HG03045 (cell line): Measurements from ENCODE around the gene DIABLO.
"Not testable (repeated sequence)": the region's sequence is repeated elsewhere in the genome, so short reads cannot be mapped to it uniquely, and the experiment has no call there.

ENCODE experiments used
- ATAC-seq: cut with Tn5 transposase; IDR thresholded peaks from one replicate; pipeline ENCODE4 v1.9.1; 2021; ENCODE audit warnings: mild to moderate bottlenecking, moderate library complexity; ENCODE audit not compliant: unreplicated experiment

The DIABLO gene

GRCh38 chr12:122225683-122226365 lies at the start of gene DIABLO:
TSS of gene DIABLO (minus strand) at chr12:122226052. CDS start at chr12:122226014, 38 bp downstream.
- peak; percentile 89 for ATAC-seq

DNA sequence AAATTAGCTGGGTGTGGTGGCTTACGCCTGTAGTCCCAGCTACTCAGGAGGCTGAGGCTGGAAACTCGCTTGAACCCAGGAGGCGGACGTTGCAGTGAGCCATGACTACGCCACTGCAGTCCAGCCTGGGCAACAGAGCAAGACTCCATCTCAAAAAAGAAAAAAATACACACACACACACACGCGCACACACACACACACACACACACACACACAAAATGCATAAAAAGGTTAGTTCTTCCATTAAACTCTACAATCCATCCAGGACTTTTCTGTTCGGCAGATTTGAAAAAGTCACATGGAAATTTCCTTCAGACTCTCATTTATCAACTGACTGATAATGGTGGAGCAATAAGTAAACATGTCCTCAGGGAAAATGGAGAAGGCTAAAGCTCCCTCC lies 49.6 kb upstream of the DIABLO start:
- ATAC-seq: no peak

DNA sequence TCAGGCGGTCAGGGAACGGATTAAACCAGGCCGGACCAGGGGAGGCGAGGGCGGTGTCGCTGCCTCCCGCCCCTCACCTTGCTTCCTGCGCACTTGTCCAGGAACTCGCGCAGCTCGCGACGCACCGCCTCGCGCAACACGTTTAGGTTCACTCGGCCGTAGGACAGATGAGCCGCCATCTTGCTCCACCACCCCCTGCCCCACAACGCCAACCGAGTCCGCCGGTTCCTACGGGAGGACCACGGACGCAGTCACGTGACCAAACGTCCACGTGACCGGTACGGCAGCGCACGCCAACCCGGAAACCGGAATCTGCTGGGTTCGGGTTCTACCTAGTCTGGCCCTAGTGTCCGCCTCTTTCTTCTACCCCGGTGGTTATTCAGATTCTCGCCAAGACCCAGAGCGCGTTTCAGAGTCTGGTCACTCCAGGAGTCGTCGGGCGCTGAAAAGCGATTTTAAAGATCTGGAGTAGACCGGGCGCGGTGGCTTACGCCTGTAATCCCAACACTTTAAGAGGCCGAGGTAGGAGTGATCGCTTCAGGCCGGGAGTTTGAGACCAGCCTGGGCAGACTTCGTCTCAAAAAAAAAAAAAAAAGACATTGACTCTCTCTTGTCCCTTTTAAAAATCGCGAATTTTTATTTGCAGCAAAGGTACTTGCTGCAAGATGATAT lies 40.5 kb upstream of the DIABLO start, which contains the start of gene VPS33A:
Gene VPS33A, minus strand, starts transcription at position 265 of the 672 bp plus-strand sequence. Its CDS starts 86 bp downstream, at position 179.
- peak; percentile 87 for ATAC-seq

DNA sequence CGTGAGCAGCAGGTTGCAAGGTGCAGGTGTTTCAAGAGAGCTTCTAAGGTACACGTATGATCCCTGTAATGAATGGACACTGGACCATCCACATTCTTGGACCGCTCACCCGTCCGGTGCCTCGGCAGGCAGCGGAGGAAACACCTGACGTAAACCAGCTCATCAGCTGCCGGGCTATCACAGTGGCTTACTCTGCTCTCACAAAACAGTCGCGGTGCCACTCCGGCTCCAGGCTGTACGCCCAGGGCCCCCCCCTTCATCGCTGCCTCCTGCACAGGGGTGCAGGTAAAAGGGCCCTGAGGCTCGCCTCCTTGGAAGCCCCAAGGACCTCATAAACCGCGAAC lies 40.0 kb upstream of the DIABLO start:
- ATAC-seq: peak; percentile 26

GRCh38 chr12:122265476-122265875 lies 39.6 kb upstream of the DIABLO start:
- ATAC-seq: peak; percentile 8

- not testable (repeated sequence) for ATAC-seq
Measured at GRCh38 chr12:122260735-122261134, 34.9 kb upstream of the DIABLO start.

DNA sequence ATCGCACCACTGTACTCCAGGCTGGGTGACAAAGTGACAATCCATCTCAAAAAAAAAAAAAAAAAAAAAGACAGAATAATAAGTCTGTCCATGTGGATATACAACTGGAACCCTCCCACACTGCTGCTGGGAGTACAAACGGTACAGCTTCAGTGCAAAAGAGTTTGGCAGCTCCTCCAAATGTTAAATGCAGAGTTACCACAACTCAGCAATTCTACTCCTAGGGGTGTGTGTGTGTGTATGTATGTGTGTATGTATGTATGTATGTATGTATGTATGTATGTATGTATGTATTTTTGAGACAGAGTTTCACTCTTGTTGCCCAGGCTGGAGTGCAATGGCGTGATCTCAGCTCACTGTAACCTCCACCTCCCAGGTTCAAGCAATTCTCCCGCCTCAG lies 33.1 kb upstream of the DIABLO start:
- not testable (repeated sequence) for ATAC-seq

- ATAC-seq: not testable (repeated sequence)
Measured at GRCh38 chr12:122258462-122258861, 32.6 kb upstream of the DIABLO start.

DNA sequence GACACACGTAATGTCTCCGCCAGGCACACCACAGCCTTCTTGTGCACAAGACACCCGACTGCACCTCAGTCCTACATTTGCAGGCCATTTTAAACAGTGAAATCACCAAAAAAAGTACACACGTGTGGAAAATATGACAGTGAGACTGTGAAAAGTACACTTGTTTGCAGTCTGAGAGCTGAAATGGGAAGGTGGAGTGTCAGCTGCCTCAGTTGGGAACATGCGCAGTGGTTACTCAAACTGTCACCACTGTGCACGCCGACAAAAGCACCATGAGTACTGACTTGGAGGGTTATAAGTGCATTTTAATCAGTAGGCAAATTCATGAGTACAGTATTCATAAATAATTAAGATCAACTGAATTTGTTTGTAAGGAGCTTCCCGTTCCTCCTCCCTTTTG lies 24.7 kb upstream of the DIABLO start:
- ATAC-seq: no peak

DNA sequence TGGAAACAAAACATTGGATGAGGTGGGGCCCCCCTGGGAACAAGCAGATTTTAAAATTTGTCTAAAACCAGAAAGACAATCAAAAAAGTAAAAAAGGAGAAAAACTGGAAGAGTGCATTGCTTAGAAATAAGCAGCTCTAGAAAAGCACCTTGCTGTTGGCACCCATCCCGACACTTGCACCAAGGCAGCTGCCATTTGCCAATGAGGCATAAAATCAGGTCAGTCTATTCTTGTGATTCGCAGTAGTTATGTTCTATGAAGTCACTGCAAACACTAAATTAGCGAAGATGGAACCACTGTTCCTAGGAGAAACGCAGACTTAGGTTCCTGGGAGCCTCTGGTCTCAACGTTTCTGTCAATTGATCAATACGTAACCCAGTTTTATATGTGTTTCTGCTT lies 24.2 kb upstream of the DIABLO start:
- ATAC-seq: no peak

GRCh38 chr12:122245553-122245952 lies 19.7 kb upstream of the DIABLO start:
- ATAC-seq: no peak

DNA sequence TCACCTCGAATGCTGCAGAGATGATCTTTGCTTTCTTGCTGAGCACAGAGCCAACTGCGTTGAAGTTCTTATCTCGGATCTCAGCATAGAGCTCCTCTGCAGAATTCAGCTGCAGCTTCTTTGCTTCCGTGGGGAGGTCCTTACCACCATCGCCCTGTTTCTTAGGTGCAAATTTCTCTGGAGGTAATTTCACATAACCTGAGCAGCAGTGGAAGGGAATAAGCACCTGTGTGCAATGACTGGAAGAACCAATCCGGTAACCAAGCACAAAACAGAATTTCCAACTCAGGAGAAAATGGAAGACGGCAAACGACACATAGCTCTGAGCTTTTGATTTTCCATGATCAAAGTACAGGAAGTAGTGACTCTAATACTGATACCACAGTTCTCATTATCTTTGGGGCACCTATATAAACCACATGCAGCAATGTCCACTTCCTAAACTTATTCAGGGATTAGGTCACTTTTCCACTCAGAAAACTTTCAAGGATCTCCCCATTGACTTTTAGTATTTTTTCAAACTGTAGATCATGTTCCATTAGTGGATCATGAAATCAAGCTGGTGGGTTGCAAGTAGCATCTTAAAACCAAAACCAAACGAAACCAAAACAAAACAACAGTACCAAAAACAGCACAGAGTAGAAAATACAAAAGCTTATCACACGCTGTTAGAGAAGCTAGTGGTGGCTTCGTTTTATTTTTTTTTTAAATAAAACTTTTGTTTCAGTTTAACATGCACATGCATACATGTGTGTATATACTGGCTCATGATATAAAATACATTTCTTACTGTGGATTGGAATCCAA lies 18.9 kb upstream of the DIABLO start:
- no peak for ATAC-seq

GRCh38 chr12:122243965-122244364 lies 18.1 kb upstream of the DIABLO start:
- ATAC-seq: no peak

GRCh38 chr12:122238861-122239260 lies 13.0 kb upstream of the DIABLO start:
- no peak for ATAC-seq

DNA sequence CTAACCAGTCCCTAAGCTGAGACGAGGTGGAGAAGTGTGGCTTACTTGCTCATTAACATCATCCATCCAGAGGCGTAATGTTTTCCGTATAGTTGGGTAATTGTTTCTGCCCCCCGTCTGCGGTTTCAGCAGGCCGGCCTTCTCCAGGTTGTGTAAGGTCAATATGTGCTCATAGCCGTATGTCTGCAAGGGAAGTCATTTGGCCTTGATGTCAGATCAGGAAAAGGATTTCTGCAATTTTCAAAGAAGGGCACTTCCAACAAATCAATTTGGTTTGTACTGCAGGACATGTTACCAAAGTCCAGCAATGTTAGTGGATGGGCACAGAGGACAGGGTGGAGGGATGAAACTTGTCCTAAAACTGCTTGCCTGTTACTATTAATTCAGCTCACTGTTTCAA lies 9.9 kb upstream of the DIABLO start:
- ATAC-seq: no peak

GRCh38 chr12:122232691-122233090 lies 6.8 kb upstream of the DIABLO start:
- ATAC-seq: no peak

DNA sequence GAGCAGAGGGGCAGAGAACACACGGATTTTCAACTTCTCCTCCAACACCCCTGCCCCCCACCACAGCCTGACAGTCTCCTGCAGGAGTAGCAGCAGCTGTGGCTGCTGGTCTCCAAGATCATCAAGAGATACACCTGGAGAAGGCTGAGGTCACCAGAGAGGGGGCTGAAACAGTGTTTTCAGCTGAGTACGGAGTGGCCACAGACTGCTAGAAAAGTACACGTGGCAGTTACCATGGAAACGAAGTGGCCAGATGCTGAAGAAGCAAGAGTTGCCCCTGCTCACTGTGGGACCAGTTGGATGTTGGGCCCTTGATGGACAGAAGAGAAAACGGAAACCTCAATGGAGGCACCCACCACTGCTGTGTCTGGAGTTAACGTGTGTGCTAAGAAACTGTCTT lies 4.9 kb upstream of the DIABLO start:
- no peak for ATAC-seq

DNA sequence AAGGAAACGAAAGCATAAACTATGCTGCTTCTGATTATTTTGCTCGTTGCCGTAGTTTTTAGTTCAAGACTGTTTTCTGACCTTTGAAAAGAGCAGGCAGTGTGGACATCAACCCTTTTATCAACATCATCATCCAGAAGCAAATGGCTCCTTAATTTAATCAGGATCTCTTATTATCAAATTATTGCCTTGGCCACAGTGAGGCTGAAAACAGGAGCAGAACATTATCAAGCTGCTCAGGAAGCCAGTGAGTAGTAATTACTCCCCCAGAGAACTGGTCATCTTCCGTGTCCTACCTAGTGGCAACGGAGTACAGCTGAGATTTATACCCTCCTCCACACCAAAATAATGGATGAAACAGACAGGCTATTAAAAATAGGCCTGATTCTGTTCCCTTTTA lies 2.2 kb upstream of the DIABLO start:
- ATAC-seq: no peak

GRCh38 chr12:122227341-122227740 lies 1.5 kb upstream of the DIABLO start:
- ATAC-seq: no peak

DNA sequence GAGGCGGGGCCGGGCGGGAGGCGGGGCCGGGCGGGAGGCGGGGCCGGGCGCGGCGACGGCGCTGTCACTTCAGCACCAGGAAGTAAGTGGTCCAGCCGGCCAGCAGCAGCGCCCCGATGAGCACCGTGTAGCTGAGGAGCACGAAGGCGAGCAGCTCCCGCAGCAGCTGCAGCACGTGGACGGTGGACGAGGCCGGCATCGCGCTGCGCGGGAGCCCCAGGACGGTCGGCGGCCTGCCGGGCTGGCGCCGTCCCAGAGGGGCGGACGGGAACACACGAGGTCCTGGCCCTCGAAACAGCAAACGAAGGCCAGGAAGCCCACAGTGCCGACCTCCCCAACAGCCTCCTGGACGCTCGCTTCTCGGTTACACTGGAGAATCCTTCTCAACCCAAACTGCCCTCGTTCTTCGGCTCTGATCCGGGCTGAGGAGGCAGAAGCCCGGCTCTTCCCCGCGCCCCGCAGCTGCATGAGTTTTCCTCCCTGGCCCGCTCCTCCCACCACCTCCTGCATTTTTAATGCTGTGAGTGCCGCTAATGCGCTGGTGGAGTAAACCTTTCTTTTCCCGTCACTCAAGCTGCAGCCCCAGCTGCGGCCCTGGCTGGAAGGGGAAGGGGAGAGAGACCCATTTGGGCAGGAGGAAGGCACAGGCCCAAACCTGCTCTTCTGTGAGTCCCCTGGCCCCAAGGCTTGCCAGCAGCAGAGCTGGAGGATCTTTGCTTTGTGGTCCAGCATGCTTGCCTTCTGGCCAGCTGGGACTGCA lies 694 bp upstream of the DIABLO start:
- peak; percentile 46 for ATAC-seq

- ATAC-seq: no peak
Measured at GRCh38 chr12:122216445-122216844, 9.4 kb downstream of the DIABLO start.
